HepG2 (cell line): ENCODE data around the gene MGAT1. TPM values are rescaled to one million over a fixed set of nuclear protein-coding genes. Genes with fewer than 3 reads are reported as not detected.

Experiments used
- ATAC-seq: fragments of 200-7000 bp; cut with Tn5 transposase; 3 replicates; pipeline ENCODE4 v1.9.1; 2020; ENCODE audit warnings: mild to moderate bottlenecking, moderate library complexity
- BruUV-seq: library from RNA; stranded (reverse); fragments of 400-500 nt; replicated peaks from 2 replicates; lab custom pipeline; 2021; lab: Mats Ljungman, UMichigan
- CTCF ChIA-PET: fragments of 300-600 bp; formaldehyde crosslinking; extraction: SDS; loops from one replicate; lab custom pipeline; 2021; ENCODE audit warnings: low total read pairs, inconsistent platforms, low intra/inter-chr PET ratio; lab: Yijun Ruan, JAX
- POLR2A ChIA-PET: fragments of 350-600 bp; sonication (Branson Sonifier 250); formaldehyde crosslinking; loops from one replicate; lab custom pipeline; 2020; ENCODE audit warnings: antibody characterized with exemption, inconsistent platforms; lab: Yijun Ruan, JAX
- DNase-seq: peaks from one replicate; pipeline ENCODE4 v3.0.0-alpha.2; 2015; ENCODE audit warnings: low spot score
- FAIRE-seq: peaks from 3 replicates; lab custom pipeline; 2011; peaks lifted over from hg19 to GRCh38; lab: Jason Lieb, UNC
- H2AFZ ChIP-seq: one replicate; pipeline ENCODE4 v1.6.1; 2011; ENCODE audit warnings: low read length, inconsistent platforms
- H3K27ac ChIP-seq: fragments of 300-600 bp; 3 replicates; pipeline ENCODE4 v1.8.0; 2011; ENCODE audit warnings: mixed run types, mild to moderate bottlenecking, mixed read lengths, low read length, inconsistent platforms; ENCODE audit not compliant: insufficient read depth; ENCODE audit errors: extremely low read length
- H3K27me3 ChIP-seq, 2 experiments: fragments of 200-600 bp in 1 of 2; 2 replicates in 1 of 2; 3 replicates in 1 of 2; pipeline versions ENCODE4 v1.6.0 to v1.8.0; 2011; ENCODE audit warnings: low read length in 2 of 2, mild to moderate bottlenecking in 2 of 2, moderate library complexity in 2 of 2, inconsistent platforms in 1 of 2; ENCODE audit not compliant: insufficient read depth in 2 of 2, control insufficient read depth in 1 of 2
- H3K36me3 ChIP-seq, 2 experiments: fragments of 200-600 bp in 1 of 2; replicated peaks in 1 of 2; 2 replicates in 1 of 2; 3 replicates in 1 of 2; pipeline versions ENCODE4 v1.5.1 to v1.8.0; 2011; ENCODE audit warnings: low read length in 2 of 2, inconsistent platforms in 1 of 2; ENCODE audit not compliant: insufficient read depth in 2 of 2, control insufficient read depth in 1 of 2
- H3K4me1 ChIP-seq: 2 replicates; pipeline ENCODE4 v1.5.1; 2012; ENCODE audit warnings: low read length, inconsistent platforms; ENCODE audit not compliant: insufficient read depth
- H3K4me2 ChIP-seq: 2 replicates; pipeline ENCODE4 v1.6.0; 2011; ENCODE audit warnings: low read depth, low read length, inconsistent platforms
- H3K4me3 ChIP-seq, 3 experiments: fragments of 200-600 bp in 1 of 3; sonication (generic), shearing (Covaris generic) in 1 of 3; replicated peaks in 1 of 3; 2 replicates each; pipeline ENCODE4 v1.5.1; 2011 to 2016; ENCODE audit warnings: low read length in 3 of 3, inconsistent platforms in 2 of 3, low read depth in 2 of 3, mild to moderate bottlenecking in 2 of 3, control low read depth in 1 of 3, mixed read lengths in 1 of 3; ENCODE audit not compliant: insufficient read depth in 1 of 3
- H3K79me2 ChIP-seq: one replicate; pipeline ENCODE4 v1.6.1; 2011; ENCODE audit warnings: low read length, inconsistent platforms; ENCODE audit not compliant: insufficient read depth
- H3K9ac ChIP-seq: 2 replicates; pipeline ENCODE4 v1.6.0; 2011; ENCODE audit warnings: mild to moderate bottlenecking, low read depth, low read length, inconsistent platforms; ENCODE audit not compliant: insufficient read depth
- H3K9me3 ChIP-seq: 2 replicates; pipeline ENCODE4 v1.5.1; 2012; ENCODE audit warnings: mild to moderate bottlenecking, low read length
- H4K20me1 ChIP-seq: 2 replicates; pipeline ENCODE4 v1.6.0; 2011; ENCODE audit warnings: inconsistent platforms, mild to moderate bottlenecking, low read length, moderate library complexity; ENCODE audit not compliant: insufficient read depth
- ARNT2 ChIP-seq: sonication (generic); formaldehyde crosslinking; IDR thresholded peaks from 2 replicates; pipeline ENCODE4 v1.8.0; 2022; ENCODE audit warnings: mild to moderate bottlenecking, low read depth, missing genetic modification reagents, moderate library complexity
- BATF2 ChIP-seq: sonication (generic); formaldehyde crosslinking; IDR thresholded peaks from 2 replicates; pipeline ENCODE4 v1.8.0; 2022; ENCODE audit warnings: mild to moderate bottlenecking, missing genetic modification reagents, moderate library complexity
- CEBPB ChIP-seq: IDR thresholded peaks from 2 replicates; pipeline ENCODE4 v1.6.1; 2011; ENCODE audit warnings: low read depth, low read length, improper control_type of control experiment, borderline replicate concordance
- ZBTB2 ChIP-seq: sonication (generic); formaldehyde crosslinking; IDR thresholded peaks from 2 replicates; pipeline ENCODE4 v1.8.0; 2022; ENCODE audit warnings: low read depth, missing genetic modification reagents
- ZFP36L1 ChIP-seq: sonication (generic); formaldehyde crosslinking; IDR thresholded peaks from 2 replicates; pipeline ENCODE4 v1.8.0; 2022; ENCODE audit warnings: mild to moderate bottlenecking, missing genetic modification reagents, moderate library complexity
- ZNF383 ChIP-seq: sonication (generic); formaldehyde crosslinking; IDR thresholded peaks from 2 replicates; pipeline ENCODE4 v1.4.0; 2020; ENCODE audit warnings: missing genetic modification reagents, mild to moderate bottlenecking, borderline replicate concordance
- ZNF724P ChIP-seq: sonication (generic); formaldehyde crosslinking; IDR thresholded peaks from 2 replicates; pipeline ENCODE4 v1.8.0; 2022; ENCODE audit warnings: missing genetic modification reagents, borderline replicate concordance
- WGBS: methylation state at CpG from one replicate; pipeline ENCODE4 v1.1.6; 2017; ENCODE audit warnings: low lambda C conversion rate; 5-methylcytosine and 5-hydroxymethylcytosine counted together
- in situ Hi-C: cut with HindIII; loops from 2 replicates; pipeline ENCODE4 v1.10.0; 2017; ENCODE audit warnings: low pct_unique_long_range_greater_than_20kb; ENCODE audit not compliant: extremely low pct_ligation_motif_present
- intact Hi-C: fragments of 100-400 bp; cut with micrococcal nuclease; formaldehyde crosslinking; loops from one replicate; pipeline ENCODE4 v1.10.0; 2022; ENCODE audit not compliant: unreplicated experiment
- polyA plus RNA-seq, 8 experiments: library from polyadenylated mRNA; depleted of rRNA in 3 of 8; stranded (reverse) in 7 of 8; unstranded in 1 of 8; fragments of >200 nt; fragmentation: Illumina TruSeq in 4 of 8; extraction: Trizol in 4 of 8; gene quantifications; 2 replicates each; pipeline versions ENCODE4 v1.2.1 to v1.2.3, GENCODE V29; 2011 to 2016; ENCODE audit warnings: low read depth in 4 of 8, missing spikeins in 1 of 8, mixed read lengths in 1 of 8; ENCODE audit not compliant: insufficient read depth in 1 of 8
- total RNA-seq, 5 experiments: library from RNA; depleted of rRNA; stranded (reverse); fragments of >200 nt; fragmentation: Illumina TruSeq; extraction: Trizol; gene quantifications; 2 replicates each; pipeline ENCODE4 v1.2.3, GENCODE V29; 2016; ENCODE audit warnings: low read depth in 1 of 5

Gene MGAT1
- total and polyA plus RNA-seq, 2 of the 13 experiments (the other 11 are each of a cell fraction or from before 2014, with no cell fraction given), result 50.1 to 55.3 TPM

- TF ChIP-seq ARNT2 (CRISPR knock-in tag) (no peak), ZNF383 (CRISPR knock-in tag) (no peak), ZNF724P (CRISPR knock-in tag) (no peak), ZBTB2 (CRISPR knock-in tag) (no peak), ZFP36L1 (CRISPR knock-in tag) (no peak)
- Histone ChIP-seq H3K4me3 (no peak overlapping the region), H3K36me3 (peaks cover 0 to 5% of the 10 kb centered on the region in 2 experiments; a peak in 3 of 5 replicates), H3K9me3 (no peaks in the 10 kb centered on the region), H3K27ac (no peak overlapping the region), H3K9ac (no peak overlapping the region), H4K20me1 (no peaks in the 10 kb centered on the region), H3K4me2 (no peak overlapping the region), H3K27me3 (no peaks in the 10 kb centered on the region), H2AFZ (no peak overlapping the region), H3K4me1 (no peaks in the 10 kb centered on the region), H3K79me2 (no peaks in the 10 kb centered on the region)
- no peak for FAIRE-seq
- WGBS, result 70% methylated on average over 3 of the region's 3 CpGs
- POLR2A ChIA-PET, result no interaction called here
- in situ Hi-C loops, result no loop called here
- BruUV-seq, result no TSS peak
- CTCF ChIA-PET, result no interaction called here
- no peak for DNase-seq
- intact Hi-C loops, result no loop called here
- ATAC-seq, result no peak
Observed at GRCh38 chr5:180844432-180844831, 41.8 kb upstream of the MGAT1 start.

- POLR2A ChIA-PET, result no interaction called here
- intact Hi-C loops, result no loop called here
- in situ Hi-C loops, result no loop called here
- no peaks in the 10 kb centered on the region for H4K20me1 ChIP-seq
- WGBS, result 86% methylated on average over 2 of the region's 3 CpGs
- no peak overlapping the region for H3K4me2 ChIP-seq
- no peaks in the 10 kb centered on the region for H3K79me2 ChIP-seq
- H3K9ac ChIP-seq, result no peak overlapping the region
- H3K36me3 ChIP-seq, result no peaks in the 10 kb centered on the region
- no TSS peak for BruUV-seq
- no peak overlapping the region for H3K4me3 ChIP-seq
- ATAC-seq, result no peak
- no peak overlapping the region for H3K27ac ChIP-seq
- no peak overlapping the region for H2AFZ ChIP-seq
- H3K9me3 ChIP-seq, result no peaks in the 10 kb centered on the region
- FAIRE-seq, result no peak
- DNase-seq, result no peak
- peak; percentile 38; the same call in 1 of the 2 replicates for TF ChIP-seq CEBPB
- no peak for TF ChIP-seq BATF2 (CRISPR knock-in tag)
- TF ChIP-seq, all 625 proteins: peak for 1
- CTCF ChIA-PET, result no interaction called here
- Histone ChIP-seq H3K4me1 (peaks cover 12% of the 10 kb centered on the region), H3K27me3 (no peaks in the 10 kb centered on the region)
Observed at GRCh38 chr5:180839935-180840334, 37.3 kb upstream of the MGAT1 start.
